ENCODE measurements around the gene CDC25B.

DNA sequence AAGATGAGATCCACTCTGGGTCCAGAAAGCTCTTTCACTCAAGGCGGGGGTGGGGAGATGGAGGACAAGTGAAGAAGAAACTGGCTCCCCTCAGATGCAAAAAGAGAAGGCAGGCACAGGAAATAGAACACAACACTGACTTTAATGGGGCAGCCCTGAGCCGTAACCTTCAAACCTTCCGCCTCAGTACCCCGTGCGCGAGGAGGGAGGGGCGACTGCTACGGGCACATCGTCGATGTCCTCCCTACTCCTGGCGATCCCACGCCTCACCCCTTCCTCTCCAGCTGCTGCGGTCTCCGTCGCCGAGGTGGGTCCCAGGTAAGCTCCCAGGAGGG, 18.8 kb upstream of the CDC25B start:
- TF ChIP-seq, protein P1, sequence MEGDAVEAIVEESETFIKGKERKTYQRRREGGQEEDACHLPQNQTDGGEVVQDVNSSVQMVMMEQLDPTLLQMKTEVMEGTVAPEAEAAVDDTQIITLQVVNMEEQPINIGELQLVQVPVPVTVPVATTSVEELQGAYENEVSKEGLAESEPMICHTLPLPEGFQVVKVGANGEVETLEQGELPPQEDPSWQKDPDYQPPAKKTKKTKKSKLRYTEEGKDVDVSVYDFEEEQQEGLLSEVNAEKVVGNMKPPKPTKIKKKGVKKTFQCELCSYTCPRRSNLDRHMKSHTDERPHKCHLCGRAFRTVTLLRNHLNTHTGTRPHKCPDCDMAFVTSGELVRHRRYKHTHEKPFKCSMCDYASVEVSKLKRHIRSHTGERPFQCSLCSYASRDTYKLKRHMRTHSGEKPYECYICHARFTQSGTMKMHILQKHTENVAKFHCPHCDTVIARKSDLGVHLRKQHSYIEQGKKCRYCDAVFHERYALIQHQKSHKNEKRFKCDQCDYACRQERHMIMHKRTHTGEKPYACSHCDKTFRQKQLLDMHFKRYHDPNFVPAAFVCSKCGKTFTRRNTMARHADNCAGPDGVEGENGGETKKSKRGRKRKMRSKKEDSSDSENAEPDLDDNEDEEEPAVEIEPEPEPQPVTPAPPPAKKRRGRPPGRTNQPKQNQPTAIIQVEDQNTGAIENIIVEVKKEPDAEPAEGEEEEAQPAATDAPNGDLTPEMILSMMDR (IDR thresholded peaks at IDR 0.05; ENCODE audit: low read depth, low read length, missing input control): no peak
- no peak for TF ChIP-seq FOXA2 (IDR thresholded peaks at IDR 0.05)
- TF ChIP-seq, protein P2, sequence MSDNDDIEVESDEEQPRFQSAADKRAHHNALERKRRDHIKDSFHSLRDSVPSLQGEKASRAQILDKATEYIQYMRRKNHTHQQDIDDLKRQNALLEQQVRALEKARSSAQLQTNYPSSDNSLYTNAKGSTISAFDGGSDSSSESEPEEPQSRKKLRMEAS (IDR thresholded peaks at IDR 0.05): no peak
- no peak for TF ChIP-seq NR2F2 (IDR thresholded peaks at IDR 0.05)
- no peak for TF ChIP-seq TAF1 (conservative IDR thresholded peaks at IDR 0.05)
- TF ChIP-seq YY1 (IDR thresholded peaks at IDR 0.05): no peak
- TF ChIP-seq, protein P3, sequence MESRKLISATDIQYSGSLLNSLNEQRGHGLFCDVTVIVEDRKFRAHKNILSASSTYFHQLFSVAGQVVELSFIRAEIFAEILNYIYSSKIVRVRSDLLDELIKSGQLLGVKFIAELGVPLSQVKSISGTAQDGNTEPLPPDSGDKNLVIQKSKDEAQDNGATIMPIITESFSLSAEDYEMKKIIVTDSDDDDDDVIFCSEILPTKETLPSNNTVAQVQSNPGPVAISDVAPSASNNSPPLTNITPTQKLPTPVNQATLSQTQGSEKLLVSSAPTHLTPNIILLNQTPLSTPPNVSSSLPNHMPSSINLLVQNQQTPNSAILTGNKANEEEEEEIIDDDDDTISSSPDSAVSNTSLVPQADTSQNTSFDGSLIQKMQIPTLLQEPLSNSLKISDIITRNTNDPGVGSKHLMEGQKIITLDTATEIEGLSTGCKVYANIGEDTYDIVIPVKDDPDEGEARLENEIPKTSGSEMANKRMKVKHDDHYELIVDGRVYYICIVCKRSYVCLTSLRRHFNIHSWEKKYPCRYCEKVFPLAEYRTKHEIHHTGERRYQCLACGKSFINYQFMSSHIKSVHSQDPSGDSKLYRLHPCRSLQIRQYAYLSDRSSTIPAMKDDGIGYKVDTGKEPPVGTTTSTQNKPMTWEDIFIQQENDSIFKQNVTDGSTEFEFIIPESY (IDR thresholded peaks at IDR 0.05): no peak
- TF ChIP-seq, protein P4, sequence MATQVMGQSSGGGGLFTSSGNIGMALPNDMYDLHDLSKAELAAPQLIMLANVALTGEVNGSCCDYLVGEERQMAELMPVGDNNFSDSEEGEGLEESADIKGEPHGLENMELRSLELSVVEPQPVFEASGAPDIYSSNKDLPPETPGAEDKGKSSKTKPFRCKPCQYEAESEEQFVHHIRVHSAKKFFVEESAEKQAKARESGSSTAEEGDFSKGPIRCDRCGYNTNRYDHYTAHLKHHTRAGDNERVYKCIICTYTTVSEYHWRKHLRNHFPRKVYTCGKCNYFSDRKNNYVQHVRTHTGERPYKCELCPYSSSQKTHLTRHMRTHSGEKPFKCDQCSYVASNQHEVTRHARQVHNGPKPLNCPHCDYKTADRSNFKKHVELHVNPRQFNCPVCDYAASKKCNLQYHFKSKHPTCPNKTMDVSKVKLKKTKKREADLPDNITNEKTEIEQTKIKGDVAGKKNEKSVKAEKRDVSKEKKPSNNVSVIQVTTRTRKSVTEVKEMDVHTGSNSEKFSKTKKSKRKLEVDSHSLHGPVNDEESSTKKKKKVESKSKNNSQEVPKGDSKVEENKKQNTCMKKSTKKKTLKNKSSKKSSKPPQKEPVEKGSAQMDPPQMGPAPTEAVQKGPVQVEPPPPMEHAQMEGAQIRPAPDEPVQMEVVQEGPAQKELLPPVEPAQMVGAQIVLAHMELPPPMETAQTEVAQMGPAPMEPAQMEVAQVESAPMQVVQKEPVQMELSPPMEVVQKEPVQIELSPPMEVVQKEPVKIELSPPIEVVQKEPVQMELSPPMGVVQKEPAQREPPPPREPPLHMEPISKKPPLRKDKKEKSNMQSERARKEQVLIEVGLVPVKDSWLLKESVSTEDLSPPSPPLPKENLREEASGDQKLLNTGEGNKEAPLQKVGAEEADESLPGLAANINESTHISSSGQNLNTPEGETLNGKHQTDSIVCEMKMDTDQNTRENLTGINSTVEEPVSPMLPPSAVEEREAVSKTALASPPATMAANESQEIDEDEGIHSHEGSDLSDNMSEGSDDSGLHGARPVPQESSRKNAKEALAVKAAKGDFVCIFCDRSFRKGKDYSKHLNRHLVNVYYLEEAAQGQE (IDR thresholded peaks at IDR 0.05): no peak
- no peak for TF ChIP-seq RAD21 (IDR thresholded peaks at IDR 0.05)
